Epithelial cell of proximal tubule (primary cell): Measurements from ENCODE around the gene GCSAML. TPM values are rescaled to one million over a fixed set of nuclear protein-coding genes. Genes with fewer than 3 reads are reported as not detected.
"Not testable (repeated sequence)": the region's sequence is repeated elsewhere in the genome, so short reads cannot be mapped to it uniquely, and the experiment has no call there.

ENCODE experiments used
- DNase-seq: peaks from one replicate; pipeline ENCODE4 v3.0.0-alpha.2; 2011; ENCODE audit warnings: low read depth
- H3K4me3 ChIP-seq: 2 replicates; pipeline ENCODE4 v1.5.1; 2011; ENCODE audit warnings: low read depth, mild to moderate bottlenecking, low read length
- total RNA-seq: library from RNA; depleted of rRNA; stranded (reverse); fragments of >200 nt; gene quantifications from 2 replicates; pipeline ENCODE4 v1.2.3, GENCODE V29; 2015
- TF ChIP-seq, protein P1 (sequence below): conservative IDR thresholded peaks from 2 replicates; pipeline ENCODE4 v1.5.1; 2012; ENCODE audit warnings: low read depth, mild to moderate bottlenecking, low read length

GCSAML gene
- not detected in 2 replicates for total RNA-seq

- no peak within 1 kb of the TSS for H3K4me3 ChIP-seq
- DNase-seq = no peak
- TF ChIP-seq, protein P1, sequence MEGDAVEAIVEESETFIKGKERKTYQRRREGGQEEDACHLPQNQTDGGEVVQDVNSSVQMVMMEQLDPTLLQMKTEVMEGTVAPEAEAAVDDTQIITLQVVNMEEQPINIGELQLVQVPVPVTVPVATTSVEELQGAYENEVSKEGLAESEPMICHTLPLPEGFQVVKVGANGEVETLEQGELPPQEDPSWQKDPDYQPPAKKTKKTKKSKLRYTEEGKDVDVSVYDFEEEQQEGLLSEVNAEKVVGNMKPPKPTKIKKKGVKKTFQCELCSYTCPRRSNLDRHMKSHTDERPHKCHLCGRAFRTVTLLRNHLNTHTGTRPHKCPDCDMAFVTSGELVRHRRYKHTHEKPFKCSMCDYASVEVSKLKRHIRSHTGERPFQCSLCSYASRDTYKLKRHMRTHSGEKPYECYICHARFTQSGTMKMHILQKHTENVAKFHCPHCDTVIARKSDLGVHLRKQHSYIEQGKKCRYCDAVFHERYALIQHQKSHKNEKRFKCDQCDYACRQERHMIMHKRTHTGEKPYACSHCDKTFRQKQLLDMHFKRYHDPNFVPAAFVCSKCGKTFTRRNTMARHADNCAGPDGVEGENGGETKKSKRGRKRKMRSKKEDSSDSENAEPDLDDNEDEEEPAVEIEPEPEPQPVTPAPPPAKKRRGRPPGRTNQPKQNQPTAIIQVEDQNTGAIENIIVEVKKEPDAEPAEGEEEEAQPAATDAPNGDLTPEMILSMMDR = no peak
Measured at GRCh38 chr1:247548769-247549182, at the start of gene GCSAML. Gene GCSAML, plus strand, starts transcription at chr1:247549134. Its CDS starts 58 bp downstream, at chr1:247549192.

DNA sequence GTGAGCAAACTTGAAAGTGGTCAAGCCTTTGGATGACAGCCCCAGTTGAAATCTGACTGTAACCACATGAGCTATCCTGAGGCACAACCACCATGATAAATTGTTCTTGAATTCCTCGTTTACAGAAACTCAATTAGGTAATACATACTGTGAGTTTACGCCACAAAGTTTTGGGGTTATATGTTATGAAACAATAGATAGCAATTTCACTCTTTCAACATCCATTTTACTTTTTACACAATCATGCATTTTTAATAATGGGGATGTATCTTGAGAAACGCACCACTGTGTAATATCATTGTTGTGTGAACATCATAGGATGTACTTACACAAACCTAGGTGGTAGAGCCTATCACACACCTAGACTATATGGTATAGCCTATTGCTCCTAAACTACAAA is 48.1 kb upstream of the GCSAML start:
- no peak overlapping the region for H3K4me3 ChIP-seq
- TF ChIP-seq, protein P1 = no peak
- no peak for DNase-seq

- no peak for DNase-seq
- TF ChIP-seq, protein P1 = no peak
- H3K4me3 ChIP-seq = no peak overlapping the region
Measured at GRCh38 chr1:247506831-247507230, 42.1 kb upstream of the GCSAML start.

DNA sequence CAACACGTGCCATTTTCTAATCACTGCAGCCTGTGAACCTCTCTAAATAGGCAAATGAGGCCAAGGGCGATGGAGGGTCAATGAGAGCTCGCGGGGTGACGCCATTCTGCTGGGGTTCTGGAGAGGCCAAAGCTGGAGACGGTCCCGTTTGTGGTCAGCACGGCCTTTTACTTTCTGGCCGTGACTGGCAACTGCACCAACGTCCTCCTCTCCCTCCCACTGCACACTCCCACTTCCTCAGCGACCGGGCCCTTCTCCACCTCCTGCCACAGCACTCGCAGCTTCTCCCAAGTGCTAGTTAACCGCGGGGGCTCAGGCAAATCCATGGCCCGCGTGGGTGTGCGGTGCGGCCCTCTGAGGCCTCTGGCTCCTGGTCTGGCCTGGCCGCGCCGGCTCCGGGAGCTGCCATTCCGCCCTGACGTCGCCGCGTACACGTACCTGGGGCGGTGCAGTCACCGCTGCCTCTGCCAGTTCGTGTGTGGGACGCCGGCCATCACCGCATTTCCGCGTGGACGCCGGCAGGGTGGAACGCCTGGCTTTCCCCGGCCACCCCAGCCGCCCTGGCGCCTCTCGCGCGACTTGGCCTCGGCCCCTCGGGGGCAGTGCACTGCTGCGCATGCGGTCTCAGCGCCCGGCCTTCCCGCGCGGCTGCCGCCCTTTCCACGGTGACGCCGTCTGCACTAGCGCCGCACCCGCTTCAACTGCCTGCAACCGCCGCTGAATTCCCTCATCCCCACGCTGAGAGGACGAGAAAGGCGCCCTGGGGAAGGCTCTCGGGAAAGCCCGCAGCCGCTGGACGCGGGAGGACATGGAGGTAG is 30.9 kb upstream of the GCSAML start:
- H3K4me3 ChIP-seq = no peak overlapping the region
- DNase-seq = no peak
- TF ChIP-seq, protein P1 = no peak

DNA sequence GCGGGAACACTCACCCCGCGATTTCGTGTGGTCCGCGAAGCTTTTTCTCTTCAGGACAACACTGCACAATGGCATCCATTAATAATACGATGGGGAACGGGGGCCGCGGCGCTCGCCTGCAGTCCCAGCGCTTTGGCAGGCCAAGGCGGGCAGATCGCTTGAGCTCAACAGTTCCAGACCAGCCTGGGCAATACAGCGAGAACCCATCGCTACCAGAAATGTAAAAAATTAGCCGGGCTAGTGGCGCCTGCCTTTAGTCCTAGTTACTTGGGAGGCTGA is 30.4 kb upstream of the GCSAML start:
- TF ChIP-seq, protein P1 = no peak
- H3K4me3 ChIP-seq = no peak overlapping the region
- no peak for DNase-seq

DNA sequence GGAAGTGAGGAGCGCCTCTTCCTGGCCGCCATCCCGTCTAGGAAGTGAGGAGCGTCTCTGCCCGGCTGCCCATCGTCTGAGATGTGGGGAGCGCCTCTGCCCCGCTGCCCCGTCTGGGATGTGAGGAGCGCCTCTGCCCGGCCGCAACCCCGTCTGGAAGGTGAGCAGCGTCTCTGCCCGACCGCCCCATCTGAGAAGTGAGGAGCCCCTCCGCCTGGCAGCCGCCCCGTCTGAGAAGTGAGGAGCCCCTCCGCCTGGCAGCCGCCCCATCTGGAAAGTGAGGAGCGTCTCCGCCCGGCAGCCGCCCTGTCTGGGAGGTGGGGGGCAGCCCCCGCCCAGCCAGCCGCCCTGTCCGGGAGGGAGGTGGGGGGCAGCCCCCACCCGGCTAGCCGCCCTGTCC is 27.0 kb upstream of the GCSAML start:
- not testable (repeated sequence) for DNase-seq, H3K4me3 ChIP-seq

DNA sequence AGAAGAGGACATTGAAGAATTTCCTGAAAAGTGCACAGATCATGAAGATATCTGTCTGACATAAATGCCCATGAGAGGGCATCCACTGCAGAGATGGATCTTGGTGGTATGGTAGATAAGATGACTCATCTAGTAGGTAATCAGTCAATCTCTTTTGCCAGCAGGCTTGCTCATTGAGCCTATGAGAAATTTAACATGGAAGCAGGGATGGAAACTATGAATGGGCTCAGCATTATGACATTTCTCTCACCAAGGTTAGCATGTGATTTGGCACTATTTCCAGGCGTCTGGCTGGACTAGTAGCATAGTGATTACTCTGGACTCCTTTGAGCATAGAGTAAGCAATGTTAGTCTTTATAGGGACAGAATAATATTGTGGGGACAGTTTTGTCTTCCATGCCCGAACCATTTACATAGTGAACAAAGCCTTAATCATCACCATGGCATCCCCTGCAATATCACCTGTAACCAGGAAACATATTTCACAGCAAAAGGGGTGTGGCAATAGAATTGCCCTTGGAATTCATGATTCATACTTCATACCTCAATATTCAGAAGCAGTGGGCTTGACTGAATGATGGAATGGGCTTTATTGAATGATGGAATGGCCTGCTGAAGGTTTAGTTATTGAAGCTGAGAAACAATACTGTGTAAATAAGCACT is 20.0 kb upstream of the GCSAML start:
- H3K4me3 ChIP-seq = no peak overlapping the region
- no peak for DNase-seq
- TF ChIP-seq, protein P1 = no peak
